Renal cortex interstitium (tissue), 11 donors: ENCODE results near the gene MTFMT. TPM values are rescaled to one million over a fixed set of nuclear protein-coding genes. Genes with fewer than 3 reads are reported as not detected.

Source experiments
- DNase-seq, 11 donors: peaks; one replicate each; pipeline ENCODE4 v3.0.0-alpha.2; 2013; ENCODE audit warnings: low read depth in 9 of 11, low spot score in 4 of 11; ENCODE audit errors: extremely low read depth in 1 of 11
- polyA plus RNA-seq, 3 donors: library from polyadenylated mRNA; unstranded; fragments of 120-200 nt; gene quantifications; one replicate each; pipeline ENCODE4 v1.2.1, GENCODE V29; 2013; ENCODE audit not compliant: insufficient read length in 3 of 3

Gene MTFMT
- polyA plus RNA-seq, 3 donors, result 14.3 to 19.4 (median 15.7) TPM

GRCh38 chr15:65066635-65067316 lies 37.3 kb upstream of the MTFMT start:
- no peak for DNase-seq

GRCh38 chr15:65066001-65066634 lies 36.7 kb upstream of the MTFMT start:
- no peak for DNase-seq

GRCh38 chr15:65062726-65063125 lies 33.3 kb upstream of the MTFMT start:
- no peak for DNase-seq

- no peak for DNase-seq
These were observed 32.6 kb upstream of the MTFMT start for GRCh38 chr15:65062061-65062460.

GRCh38 chr15:65060641-65061397 lies 31.4 kb upstream of the MTFMT start:
- no peak for DNase-seq

GRCh38 chr15:65059931-65060596 lies 30.6 kb upstream of the MTFMT start:
- DNase-seq, result no peak

GRCh38 chr15:65059369-65059750 lies 29.9 kb upstream of the MTFMT start:
- no peak for DNase-seq

- DNase-seq, result no peak
These were observed 29.2 kb upstream of the MTFMT start for GRCh38 chr15:65058394-65059368.

- DNase-seq, result no peak
These were observed 28.1 kb upstream of the MTFMT start for GRCh38 chr15:65057549-65057940.

- DNase-seq, result no peak
These were observed 27.6 kb upstream of the MTFMT start for GRCh38 chr15:65056868-65057548.

GRCh38 chr15:65056106-65056505 lies 26.7 kb upstream of the MTFMT start:
- no peak for DNase-seq

GRCh38 chr15:65055201-65055870 lies 25.9 kb upstream of the MTFMT start:
- DNase-seq, result no peak

GRCh38 chr15:65054333-65055200 lies 25.1 kb upstream of the MTFMT start:
- peak in 2 of 11 donors; percentile 57 to 58 for DNase-seq

- no peak for DNase-seq
These were observed 23.5 kb upstream of the MTFMT start for GRCh38 chr15:65052956-65053355.

- no peak for DNase-seq
These were observed 21.8 kb upstream of the MTFMT start for GRCh38 chr15:65051266-65051665.

GRCh38 chr15:65050270-65050669 lies 20.8 kb upstream of the MTFMT start:
- no peak for DNase-seq

- peak; percentile 72 to 90 (median 81) for DNase-seq
These were observed 20.0 kb upstream of the MTFMT start for GRCh38 chr15:65049418-65049840.
